ENCODE measurements around the gene AUH.
"Not testable (repeated sequence)": the region's sequence is repeated elsewhere in the genome, so short reads cannot be mapped to it uniquely, and the experiment has no call there.

The AUH gene

DNA sequence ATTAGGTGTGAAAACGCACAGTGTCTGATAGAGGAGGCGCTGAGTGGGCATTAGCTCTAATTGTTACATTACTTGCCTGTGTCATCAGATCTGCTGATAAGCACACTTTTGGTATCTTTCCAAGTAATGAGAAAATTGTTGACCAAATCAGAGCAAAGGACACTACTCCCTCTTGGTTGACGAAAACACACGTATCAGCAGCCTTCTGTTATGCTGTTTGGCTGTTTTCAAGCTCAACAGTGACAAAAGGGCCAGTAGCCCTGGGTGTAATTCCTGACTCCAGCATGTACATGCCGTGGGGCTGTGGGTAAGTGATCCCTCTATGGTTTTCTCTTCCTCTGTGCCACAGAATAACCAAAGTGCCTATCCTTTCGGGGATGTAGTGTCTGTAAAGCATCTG, 151.4 kb downstream of the AUH start:
- DNase-seq = no peak

DNA sequence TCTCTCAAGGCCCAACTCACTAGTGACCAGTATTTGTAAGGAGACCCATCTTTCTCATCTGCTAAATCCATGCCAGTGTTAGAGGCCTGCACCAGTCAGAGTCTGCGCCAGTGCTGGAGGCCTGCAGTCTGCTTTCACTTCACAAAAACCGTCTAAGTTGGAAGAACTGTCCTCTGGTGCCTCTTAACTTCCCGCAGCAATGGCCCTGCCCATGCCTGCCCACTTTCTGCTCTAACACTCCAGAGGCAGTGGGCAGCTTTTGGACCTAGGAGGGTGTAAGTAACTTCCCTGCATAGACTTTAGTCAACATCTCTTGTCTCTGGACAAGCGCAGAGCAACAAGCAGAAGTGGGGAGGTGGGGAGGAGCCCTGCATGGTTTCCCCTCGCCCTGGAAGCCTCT, 152.9 kb downstream of the AUH start:
- DNase-seq = peak in 1 of 56 donors; percentile 29

DNA sequence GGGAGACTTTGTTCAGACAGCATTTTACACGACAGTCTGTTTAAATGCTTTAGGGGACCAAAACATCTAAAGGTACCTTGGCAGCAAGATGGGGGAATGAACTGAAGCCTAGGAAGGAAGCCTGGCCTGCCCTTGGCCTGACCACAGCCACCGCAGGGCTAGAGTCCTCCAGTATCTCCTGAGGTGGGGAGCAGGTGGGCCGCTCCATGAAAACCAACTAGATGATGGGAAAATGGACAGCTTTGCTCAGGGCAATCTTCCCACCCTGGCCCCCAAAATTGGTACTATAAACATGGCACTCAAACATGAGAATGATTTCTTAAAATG, 153.3 kb downstream of the AUH start:
- no peak for DNase-seq

DNA sequence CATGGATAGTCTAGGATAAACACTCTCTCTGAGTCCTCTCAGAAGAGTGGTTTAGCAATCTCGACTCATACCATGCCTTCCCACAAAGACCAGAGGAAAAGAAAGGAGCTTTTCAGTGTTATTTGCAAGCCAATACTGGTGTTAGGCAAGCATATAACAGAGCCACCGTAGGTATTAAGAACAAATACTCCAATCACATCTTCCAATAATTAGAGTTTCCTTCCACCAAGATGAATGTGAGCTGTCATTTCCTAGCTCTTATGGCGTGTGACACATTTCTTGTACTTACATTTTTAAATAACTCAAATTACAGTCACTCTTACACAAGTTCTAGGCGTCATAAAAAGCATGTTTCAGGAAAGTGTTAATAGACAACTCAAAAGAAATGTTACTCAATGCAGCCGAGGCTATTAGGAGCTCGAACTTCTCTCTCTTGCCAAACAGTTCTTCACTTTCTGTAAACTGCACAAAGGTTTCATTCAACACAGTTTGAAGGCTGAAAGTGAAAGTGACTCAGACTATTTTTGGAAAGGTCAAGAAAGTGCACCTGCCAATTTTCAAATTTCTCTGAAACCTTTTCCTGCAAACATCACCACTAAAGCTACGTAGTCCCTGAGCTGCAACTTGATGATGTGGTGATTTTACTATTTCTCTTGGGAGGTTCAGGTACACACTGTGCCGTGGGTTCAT, 153.8 kb downstream of the AUH start:
- DNase-seq = no peak

DNA sequence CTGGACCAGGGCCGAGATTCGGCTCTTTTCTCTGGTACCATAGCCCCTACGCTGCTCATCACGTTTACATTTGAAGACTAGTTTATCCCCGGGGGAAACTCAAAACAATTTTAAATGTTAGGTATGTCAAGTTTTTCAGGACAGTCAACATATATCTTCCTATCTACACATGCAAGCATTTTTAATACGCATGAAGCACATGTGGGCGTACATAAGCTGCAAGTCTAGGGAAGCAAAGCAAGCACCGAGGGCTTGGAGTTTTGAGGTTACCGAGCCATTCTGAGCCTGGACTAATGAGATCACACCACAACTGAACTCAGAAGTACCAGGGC, 154.4 kb downstream of the AUH start:
- no peak for DNase-seq

DNA sequence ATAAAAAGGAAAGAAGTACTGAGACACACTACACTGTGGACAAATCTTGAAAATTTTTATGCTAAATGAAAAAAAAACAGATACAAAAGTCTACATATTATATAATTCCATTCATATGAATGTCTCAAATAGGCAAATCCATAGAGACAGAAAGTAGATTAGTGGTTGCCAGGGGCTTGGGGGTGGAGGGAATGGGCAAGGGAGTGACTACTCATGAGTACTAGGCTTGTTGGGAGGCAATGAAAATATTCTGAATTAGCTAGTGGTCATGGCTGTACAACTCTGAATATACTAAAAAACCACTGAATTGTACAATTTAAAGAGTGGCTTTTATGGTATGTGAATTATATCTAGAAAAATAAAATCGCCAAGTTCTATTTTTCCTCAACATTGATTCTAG, 154.9 kb downstream of the AUH start:
- no peak for DNase-seq

DNA sequence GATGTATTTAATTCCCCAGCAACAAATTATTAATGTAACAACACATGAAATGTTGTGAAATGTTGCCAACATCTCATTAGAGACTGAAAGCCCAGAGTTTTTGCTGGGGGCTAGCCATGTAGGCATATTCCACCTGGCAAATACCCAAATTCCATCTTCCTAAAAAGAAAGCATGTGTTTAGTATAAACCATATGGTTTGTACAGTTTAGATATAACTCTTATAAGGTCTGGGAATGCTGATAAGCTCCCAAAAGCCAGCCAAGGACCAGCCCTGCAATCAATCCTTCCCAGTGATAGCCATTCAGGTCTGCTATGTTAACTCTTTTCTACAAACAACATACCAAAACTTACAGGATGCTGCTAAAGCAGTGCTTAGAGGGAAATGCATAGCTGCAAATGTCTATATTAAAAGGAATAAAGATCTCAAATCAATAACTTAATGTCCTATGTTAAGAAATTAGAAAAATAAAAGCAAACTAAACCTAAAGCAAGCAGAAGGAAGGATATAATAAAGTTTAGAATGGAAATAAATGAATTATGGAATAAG, 158.9 kb downstream of the AUH start:
- DNase-seq = no peak

DNA sequence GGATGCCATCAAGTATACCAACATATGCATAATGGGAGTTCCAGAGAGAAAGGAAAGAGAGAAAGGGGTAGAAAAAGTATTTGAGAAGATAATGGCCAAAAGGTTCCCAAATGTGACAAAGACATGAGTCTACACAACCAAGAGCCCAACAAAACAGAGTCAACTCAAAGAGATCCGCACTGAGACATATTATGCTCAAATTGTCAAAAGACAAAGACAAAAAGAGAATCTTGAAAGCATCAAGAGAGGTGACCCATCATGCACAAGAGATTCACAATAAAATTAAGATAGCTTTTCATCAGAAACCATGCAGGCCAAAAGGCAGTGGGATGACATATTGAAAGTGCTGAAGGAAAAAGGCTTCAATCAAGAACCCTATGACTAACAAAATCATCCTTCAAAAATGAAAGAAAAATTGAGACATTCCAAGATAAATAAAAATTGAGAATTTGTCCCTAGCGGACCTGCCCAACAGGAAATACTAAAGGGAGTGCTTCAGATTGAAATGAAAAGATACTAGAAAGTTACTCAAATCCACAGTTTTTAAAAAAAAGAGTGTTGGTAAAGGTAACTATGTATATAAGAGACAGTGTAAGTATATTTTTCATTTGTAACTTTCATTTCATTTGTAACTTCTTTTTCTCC, 160.9 kb downstream of the AUH start:
- DNase-seq = no peak

DNA sequence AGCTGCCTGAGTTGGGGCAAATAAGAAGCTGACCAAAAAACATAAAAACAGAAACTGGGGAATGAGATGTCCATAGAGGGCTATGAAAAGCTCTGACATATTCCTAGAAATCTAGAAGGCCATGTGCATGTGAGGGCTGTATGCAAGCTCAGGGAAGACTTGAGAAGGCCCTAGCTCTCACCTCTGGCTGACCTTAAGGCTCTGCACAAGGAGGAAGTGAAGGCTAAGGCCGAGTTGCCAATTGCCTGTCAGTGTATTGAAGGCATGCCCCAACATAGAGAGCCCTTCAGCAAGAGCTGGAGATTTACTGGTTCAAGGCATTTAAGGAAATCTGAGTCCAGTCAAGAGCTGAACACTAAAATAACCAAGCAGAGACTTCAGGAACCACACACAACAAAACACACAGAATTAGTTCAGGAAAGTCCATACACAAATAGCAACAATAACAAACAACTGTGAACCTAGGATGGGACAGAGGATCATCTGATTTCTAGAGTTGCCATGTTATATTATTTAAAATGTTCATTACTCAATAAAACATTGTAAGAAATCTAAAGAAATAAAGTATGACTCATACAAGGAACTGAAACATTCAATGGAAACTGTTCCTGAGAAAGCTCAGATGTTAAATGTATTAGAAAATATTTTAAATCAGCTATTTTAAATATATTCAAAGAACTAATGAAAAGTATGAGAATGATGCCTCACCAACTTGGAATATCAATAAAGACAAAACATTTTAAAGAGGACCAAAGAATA, 161.8 kb downstream of the AUH start:
- no peak for DNase-seq

DNA sequence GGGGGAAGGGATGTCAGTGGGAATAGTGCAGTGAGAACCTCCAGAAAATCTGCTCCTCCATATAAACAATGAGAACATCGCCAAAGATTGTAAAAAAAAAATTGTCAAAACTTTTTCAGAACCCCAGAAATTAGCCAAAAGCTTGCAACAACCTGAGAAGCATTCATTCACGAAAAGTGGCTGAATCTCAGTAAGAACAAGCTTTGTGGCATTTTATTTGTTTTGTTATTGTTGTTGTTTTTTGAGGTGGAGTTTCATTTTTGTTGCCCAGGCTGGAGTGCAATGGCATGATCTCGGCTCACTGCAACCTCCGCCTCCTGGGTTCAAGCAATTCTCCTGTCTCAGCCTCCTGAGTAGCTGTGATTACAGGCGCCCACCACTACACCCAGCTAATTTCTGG, 162.8 kb downstream of the AUH start:
- DNase-seq = not testable (repeated sequence)

DNA sequence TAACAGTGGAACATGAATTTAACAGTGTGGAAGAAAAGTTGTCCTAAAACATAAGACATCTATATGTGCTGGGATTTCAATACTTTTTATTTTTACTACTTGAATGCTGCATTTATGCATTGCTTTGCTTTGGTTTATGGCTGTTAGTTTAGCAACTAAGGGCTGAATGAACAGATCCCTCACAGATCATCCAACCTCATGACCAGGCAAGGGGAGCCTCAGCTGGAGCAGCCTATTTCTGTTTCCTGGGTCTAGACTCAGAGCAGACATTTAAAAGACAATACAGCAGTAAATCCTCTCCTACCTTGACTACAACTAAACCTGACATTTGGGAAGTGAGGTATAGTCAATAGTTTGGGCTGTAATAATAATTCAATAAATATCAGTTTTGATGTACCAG, 163.3 kb downstream of the AUH start:
- no peak for DNase-seq

DNA sequence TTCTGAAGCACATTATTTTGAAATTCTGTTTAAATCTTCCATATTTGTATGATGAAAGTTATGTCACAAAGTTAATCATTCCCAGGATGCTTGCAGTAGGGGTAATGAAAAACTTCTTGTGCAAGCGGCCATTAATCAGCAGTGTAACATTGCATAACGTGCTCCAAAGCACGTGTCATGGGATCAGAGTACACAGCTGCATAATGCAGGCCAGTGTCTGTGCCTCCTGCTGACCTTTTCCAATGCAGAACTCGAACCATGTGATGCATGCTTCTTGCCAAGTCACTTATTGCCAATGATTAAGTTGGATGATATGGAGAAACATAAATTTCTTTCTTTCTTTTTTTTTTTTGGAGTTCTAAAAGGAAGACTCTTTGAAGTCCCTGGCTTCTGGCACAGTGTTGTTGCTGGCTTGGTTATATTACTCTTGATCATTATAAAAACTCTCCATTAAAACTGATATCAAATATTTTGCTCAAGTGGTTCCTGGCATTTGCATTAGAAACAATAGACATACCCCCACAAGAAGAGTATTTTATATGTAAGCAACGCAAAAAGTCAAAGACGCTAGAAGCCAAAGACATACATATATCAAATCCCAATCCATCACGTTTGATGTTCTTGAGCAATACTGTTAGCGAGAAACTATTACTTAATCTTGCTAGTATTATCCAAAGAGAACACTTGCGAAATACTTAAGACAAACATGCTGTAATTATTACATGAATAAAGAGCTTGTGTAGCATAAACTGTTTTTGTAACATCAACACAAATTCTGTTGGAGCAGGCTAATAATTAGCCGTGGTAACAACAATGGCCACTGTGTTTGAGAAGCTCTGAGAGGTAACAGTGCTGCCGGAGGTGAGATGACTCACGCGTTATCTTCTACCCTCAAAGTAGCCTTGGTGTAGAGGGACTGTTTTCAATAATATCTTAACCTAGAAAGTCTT, 164.2 kb downstream of the AUH start:
- peak in 24 of 56 donors; percentile 10 to 69 (median 40) for DNase-seq

DNA sequence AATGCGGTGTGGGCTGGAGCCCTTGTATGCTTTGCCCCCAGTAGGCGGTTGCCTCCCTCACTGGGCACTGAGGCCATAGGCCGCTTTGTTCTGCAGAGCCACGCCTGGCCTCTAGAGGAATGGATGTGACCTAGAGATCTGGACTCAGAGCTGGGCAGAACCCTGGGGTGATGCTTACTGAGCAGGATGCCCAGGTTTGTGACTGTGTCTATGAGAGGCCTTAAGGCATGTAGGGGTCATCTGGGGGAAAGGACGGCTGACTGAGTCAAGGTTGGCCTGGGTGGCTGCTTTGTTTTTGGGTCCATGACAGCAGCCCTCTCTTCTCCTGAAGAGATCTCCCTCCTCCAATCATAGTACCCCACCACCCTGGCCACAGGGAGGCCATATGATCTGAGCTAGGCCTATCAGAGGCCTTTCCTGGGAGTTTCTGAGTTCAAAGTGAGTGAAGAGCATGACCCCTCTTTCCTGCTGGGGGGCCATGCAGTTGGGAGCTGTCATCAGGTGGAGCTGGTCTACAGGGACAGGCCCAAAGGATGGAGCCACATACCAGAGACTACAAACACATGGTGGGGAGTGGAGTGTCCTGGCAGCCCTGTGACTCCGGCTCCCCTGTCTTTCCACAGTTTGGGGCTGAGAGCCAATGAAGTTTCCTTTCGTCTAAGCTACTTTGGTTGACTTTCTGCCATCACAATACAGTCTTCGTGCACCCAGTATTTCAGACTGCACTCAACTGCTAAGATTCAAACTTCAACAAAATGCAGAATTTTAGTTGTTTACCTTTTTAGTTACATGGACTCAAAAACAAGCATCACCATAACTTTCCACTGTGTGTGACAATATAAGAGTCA, 165.4 kb downstream of the AUH start:
- DNase-seq = no peak

DNA sequence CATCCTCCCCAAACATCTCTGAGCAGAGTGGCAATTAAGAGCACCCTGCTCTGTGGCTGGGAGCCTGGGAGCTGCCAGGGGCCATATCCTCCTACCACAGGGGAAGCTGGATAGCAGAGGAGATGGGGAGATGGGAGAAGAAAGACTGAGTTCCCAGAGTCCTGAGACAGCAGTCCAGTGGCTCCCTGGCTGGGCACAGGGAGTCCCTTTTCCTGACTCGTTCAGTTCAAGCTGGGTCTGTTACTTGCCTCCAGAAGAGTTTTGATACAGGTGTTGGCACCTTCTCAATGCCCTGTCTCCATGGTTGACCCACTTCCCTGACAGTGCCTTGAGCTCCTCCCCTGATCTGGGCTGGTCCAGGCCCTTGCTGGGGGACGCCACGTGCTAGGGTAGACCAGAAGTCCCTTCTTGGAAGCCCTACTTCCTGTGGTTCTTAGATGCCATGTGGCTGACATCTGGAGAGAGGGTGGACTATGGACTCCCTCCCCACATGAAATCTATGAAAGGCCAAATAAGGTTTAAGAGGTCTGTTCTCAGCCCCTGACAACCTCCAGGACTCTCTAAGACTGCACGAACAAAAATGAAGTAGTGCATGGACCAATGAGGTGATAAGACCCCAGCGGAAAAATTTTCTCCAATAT, 166.2 kb downstream of the AUH start:
- DNase-seq = no peak

DNA sequence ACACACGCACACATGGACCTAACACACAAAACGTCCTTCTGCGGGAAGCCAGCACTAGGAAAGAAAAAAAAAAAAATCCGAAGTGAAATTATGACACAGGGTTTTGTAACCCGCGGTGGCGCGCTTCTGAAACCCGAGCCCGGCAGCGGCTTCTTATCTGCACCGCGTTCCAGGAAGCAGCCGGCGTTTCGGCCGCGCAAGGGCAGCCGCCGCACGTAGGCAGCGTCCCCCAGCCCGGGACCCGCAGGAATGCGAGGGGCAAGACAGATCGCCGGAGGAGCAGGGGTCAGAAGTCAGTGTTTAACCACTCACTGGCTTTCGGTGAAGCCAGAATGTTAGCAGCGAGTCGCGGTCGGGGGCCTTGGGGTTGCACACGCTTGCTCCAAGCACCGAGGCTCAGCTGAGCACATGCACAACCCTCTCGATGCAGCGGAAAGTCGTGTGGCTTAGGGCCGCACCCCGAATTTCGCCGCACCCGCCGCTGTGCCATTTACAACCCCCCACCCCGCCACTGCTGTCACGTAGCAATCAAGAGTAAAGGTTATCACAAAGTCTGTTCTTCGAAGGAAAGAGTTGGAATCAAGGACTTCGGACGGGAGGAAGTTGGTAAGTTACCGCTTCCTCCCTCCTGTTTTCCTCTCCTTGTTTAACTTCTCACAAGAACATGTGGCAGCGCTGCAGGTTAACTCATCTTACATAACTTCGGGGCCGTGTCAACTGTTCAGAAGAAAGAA, 167.9 kb downstream of the AUH start:
- peak in 26 of 56 donors; percentile 18 to 61 (median 41) for DNase-seq

DNA sequence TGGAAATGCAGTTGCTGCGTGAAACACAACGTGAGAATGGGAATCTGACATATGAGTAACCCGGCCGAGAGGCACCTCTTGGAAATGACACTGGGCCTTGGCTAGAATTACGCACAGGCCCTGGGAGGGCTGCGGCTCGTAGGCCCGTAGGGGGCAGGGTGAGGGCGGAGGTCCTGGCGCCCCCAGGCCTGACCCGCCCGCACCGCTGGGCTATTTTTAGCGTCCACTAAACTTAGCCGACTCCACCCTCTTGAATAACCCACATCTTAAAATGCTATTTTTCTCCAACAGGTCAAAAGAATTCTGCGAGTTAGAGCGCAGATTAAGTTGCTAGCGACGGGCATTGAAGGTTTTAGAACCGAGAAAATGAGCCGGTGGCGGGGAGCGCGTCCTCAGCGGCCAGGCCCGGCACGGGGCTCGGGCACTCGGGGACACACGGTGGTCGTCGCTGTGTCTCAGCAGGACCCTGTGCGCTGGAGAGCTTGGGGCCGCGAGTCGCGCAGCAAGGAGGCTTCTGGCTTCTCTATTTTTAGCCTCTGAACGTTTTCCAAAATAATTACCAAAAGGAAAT, 168.5 kb downstream of the AUH start:
- DNase-seq = peak in 23 of 56 donors; percentile 20 to 77 (median 39)

DNA sequence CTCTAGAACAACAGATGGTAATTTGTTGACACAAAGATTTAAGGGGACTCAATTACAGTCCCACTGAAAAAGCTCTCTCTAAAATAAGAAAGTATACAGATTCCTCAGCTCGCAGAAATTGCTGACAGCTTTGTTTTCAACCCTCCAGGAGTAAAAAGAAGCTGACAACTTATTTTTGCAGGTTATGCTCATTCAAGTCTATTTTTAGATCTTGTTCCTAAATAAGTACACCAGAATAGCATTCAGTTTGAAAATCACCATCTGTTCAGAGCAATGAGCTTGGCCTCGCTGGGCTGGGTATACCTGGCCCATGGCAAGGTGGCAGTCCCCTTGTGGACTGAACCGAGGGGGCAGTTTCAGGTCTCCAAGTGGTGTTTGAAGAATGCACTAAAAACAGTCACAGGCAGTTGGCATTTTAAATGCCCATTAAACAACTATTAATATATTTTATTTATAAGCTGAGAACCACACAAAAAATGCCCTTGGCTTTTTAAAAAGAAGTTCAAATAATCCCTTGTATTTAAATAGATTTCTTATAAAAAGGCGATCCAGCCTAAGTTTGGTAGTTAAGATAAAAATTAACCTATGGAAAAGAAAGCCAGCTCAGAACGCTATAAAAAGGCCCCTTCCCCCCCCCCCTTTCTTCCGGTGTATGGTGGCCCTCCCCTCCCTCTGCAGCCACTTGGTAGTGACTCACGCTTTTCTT, 169.2 kb downstream of the AUH start:
- no peak for DNase-seq

Data from amygdala (tissue), 56 donors.